Activated CD4-positive, alpha-beta T cell treated with anti-CD3 and anti-CD28 coated beads, Interleukin-2, amount 50 U/mL, for 24 hours (primary cell): ENCODE data around the gene ERICH2.

Experiments
- DNase-seq, 2 donors: peaks; one replicate each; pipeline ENCODE4 v3.0.0-alpha.2; 2020; ENCODE audit warnings: low read depth in 1 of 2, low spot score in 1 of 2

ERICH2 gene

DNA sequence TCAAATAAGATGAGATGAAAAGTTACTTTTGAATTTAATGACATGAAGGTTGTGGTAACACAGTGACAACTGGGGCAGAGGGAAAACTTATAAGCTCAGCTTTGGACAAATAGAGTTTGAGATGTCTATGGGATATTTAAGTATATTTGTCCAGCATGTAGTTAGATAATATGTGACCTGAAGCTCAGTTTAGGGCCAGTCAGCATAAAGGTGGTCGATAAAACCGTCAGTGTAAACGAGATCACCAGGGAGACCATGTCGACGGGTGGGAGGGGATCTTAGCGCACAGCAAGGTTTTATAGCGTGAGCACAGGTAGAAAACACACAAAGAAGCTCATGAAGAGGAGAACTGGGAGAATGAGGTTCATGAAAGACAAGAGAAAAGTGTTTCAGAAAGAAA is 7.4 kb upstream of the ERICH2 start:
- no peak for DNase-seq

DNA sequence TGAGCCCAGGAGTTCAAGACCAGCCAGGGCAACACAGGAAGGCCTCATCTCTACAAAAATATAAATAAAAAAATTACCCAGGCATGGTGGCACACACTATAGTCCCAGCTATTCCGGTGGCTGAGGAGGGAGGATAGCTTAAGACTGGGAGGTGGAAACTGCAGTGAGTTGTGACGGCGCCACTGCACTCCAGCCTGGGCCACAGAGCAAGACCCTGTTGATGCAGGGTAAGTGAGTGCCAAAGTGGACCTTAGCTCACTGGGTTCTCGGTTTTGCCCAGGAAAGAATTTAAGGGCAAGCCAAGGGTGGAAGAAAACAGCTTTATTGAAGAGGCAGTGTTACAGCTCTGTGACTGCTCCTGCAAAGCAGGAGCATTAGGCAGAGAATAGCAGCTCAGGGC is 6.9 kb upstream of the ERICH2 start:
- no peak for DNase-seq

DNA sequence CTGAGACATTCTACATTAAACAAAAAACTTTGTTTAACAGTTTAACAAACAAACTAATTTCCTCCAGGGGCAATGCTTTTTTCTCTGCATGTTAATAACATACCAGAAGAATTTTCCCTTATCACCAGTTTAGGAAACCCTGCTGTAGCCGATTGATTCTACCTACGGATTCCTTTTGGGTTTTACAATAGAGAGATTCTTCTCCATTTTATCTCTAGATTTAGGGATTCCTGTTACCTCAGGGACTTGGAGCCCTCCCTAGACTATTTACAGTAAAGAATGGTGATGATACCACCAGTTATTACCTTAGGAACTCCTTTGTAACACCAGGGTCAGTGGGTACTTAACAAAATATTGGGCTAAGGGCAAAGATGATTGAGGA is 5.3 kb upstream of the ERICH2 start:
- DNase-seq = no peak

DNA sequence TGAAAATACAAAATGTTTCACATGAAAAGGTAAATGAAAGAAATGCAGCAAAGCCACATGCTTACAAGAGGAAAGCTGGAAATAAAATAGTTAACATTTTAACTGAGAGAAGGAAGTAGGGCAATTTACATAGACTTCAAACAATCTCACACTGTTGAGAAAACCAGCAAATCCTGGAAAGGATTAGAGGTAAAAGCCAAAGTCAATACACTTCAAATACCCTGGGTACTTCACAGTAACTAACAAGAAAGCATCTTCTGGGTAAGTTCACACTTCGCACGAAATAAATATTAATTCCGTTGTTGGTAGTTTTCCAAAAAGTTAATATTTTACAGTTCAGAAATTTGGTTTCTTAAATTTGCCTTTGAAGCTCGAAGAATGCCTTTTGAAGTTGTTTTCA is 3.5 kb upstream of the ERICH2 start:
- no peak for DNase-seq

DNA sequence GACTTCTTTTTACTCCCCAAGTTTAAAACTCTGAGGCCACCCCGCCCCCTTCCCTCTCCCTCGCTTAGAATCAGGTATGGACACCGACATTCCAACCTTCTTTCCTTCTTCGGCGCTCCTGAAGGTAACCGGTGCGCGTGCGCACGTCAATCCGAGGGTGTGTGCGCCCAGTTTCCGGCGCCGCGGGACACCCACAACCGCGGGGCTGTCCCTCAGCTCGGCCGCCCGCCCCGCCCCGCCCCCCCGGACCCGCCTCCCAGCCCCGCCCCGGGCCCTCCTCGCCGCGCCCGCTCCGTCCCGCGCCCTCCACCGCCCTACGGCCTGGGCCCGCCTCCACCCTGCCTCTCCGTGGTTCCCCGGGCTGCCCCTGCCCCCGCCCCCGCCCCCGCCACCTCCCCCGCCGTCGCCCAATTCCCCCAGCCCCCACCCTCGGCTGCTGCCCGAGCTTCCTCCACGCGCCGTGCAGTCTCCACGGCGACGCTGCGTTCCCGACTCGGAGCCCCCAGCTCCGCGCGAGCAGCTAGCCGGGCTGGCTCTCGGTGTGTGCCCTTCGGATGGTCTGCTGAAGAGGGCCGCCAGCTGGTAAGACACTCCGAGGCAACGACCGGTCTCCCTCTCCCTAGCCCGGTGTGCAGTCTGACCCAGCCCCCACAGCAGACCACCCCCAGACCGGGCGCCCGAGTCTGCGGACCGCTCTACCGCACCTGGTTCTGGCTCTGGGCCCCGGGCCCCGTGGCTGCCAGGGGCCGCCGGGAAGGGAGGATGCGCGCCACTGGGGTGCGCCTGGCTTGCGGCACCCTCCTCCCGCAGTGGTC is 635 bp downstream of the ERICH2 start:
- peak; percentile 29 to 36 for DNase-seq

DNA sequence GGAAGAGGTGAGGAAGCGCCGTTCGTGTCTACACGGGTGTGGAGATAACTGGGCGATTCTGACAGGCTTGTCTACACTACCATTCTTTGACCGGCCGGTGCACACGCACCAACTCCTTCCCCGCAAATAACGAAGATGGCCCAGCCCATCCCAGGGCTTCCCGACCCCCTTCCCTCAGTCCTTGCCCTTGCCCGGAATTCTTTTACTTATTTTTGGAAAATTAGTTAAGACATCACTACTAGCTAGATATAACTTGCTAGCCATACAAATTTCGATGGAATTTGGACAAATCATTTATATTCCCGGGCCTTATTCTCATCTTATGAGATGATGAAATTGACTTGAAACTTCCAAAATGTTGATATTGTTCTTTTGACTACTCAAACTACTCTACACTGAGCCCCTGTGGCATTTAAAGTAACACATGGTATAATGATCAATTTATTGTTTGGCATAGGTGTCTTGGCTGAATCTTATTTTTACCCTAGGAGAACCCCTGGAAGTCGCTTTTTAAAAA is 1.3 kb downstream of the ERICH2 start:
- no peak for DNase-seq

DNA sequence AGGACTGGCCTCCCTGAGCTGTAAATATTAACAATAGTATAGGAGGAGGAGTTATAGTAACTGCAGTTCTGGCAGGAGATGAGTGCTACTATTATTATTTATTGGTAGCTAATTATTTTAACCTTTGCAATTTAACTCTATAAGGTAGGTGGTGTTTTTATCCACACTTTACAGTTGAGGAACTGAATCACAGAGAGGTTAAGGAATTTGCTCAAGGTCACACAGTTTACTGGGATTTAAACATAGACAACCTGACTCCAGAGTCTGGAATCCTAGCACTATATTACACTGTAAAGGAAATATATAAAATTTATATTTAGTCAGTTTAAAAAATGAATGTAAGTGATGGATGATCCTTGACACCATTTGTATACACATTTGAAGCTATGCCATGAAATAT is 2.1 kb downstream of the ERICH2 start:
- no peak for DNase-seq

DNA sequence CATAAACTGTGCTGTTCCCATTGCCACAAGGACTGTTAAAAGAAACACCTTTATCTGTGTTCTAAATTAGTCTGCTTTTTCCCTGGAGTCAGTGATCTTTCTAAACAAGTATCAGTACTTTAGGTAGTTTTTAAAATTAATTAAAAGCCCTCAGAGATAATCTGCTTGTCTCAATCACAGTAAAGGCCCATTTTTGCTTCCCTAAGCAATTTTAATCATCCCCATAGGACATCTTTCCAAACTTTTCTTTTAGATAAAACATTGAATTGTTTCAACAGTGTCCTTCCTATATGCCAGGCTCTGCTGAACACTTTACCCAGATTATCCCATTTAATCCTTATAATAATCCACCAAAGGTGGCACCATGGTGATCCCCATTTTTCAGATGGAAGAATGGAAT is 3.9 kb downstream of the ERICH2 start:
- no peak for DNase-seq

DNA sequence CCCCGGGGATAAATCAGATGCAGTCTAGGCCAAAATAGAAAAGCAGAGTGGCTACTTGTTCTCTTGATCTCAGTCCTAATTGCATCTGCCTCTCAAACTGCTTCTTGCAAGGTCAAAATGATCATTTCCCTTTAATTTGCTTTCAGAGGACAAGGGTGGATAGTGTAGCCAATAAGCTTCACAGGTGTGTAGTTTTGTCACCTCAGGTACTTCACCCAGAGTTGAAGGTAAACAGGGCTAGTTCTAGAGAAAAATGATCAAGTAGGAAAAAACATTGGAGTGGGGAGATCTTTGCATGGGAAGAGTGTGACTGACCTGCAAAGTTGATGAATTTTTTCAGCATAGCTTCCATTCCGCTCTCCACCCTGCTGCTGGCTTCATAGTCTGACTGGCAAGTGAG is 8.7 kb downstream of the ERICH2 start:
- DNase-seq = no peak

DNA sequence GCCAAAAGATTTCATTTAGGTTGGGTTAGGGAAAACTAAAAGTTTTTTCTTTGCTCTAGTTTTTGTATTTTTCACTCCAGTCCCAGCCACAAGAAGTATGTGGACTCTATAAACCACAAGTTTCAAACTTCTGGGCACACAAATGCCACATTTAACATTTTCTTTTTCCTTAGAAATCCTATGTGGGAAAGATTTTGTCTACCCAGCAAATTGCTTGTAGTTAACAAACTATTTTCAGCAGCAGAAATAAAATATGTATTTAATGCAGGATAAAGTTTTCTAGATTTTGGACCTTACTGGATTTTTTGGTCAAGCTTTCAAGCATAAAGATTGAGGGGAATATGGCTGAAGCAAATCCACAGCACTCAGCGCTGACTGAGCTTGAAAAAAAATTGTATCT is 9.1 kb downstream of the ERICH2 start:
- DNase-seq = no peak

DNA sequence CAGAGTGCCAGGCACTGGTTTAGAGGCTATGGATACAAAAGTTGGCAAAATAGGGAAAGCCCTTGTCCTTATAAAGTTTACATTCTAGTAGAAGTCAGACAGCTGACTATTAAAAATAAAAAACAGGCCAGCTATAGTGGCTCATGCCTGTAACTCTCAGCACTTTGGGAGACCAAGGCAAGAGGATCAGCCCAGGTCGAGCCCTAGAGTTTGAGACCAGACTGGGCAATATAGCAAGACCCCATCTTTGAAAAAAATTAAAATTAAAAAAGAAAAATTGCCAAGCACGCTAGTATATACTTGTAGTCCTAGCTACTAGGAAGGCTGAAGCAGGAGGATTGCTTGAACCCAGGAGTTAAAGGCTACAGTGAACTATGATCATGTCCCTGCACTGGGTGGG is 12.5 kb downstream of the ERICH2 start:
- DNase-seq = no peak

DNA sequence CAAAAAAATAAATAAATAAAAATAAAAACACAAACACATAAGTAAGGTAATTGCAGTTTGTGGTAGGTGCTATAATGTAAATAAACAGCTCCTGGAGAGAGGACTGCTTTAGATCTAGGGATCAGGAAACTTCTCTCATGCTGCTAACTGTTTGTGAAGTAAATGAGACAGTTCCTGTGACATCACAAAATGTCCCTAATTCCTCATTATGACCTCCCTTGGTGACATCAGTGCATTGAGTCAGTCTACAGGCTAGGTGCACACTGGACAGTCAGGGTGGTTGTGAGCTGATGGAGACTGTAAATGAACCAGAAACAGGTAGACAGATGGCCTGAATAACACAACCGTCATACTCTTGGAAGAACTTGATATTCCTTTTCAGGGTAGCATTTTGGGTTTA is 13.4 kb downstream of the ERICH2 start:
- no peak for DNase-seq

DNA sequence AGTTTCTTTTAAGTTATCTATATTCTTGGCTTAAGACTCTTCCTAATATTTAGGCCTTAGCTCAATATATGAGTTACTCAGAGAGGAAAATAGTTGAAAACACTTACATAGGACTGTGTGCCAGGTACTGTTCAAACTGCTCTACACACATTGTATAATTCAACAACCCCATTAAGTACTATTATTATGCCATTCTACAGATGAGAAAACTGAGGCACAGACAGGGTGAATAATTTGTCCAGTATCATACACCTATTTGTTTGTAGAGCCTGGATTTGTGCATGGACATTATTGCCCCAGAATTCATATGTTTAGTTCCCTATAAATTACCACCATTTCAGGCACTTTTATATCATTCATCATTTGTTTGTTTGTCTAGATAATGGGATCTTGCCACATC is 28.8 kb downstream of the ERICH2 start:
- DNase-seq = no peak

DNA sequence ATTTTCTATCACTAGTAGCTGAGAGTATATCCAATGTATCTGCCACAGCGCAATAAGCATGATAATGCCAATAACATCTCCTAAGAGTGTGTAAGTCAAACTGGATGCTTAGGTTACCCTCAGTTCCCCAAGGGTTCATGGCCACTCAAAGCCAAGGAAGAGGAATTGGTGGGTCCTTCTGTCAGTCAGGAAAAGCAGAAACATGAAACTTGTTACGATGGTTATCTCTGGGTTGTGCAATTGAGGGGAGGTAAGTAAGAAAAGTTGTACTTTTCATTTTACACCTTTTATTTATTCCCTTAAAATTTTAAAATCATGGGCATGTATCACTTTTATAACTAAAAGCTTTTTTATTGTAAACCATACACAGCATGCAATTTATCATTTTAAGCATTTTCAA is 36.4 kb downstream of the ERICH2 start:
- no peak for DNase-seq

DNA sequence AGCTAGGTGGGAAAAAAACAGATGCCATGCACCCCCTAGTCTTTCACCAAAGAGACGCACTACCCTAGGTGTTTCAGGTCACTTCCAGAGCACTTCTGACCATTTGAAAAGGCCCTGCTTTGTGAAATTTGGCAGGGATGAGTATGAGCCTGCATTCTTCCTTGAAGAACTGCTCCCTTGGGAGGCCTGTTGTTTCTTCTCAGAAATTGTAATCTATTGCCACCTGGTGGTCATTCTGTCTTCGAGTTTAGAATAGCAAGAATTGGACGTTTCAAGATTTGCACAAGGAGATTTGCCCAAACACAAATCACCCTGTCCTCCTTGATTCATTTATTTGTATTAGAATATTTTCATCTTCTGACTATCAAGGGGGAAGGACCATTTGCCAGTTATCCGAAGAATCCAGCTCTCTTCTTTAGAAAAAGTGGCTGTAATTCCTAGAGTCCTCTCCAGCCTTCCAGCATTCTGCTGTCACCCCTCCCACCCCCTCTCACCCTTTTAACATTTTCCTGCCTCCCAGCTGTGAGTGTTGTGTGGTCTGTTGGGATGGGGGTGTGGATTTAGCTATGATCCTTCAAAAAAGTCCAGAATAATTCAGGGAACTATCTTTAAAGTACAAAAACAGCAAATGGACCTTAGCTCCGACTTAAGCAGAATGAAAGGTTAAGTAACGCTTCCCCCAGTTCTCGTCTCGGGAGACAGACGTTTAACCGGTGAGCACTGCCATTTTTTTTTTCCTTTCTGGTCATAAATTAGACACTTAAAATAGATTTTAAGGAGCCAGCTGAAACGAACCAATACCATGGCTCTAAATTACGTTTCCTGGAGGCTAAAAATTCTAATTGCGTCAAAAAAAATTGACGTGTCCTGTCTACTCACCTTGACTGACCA is 42.8 kb downstream of the ERICH2 start:
- no peak for DNase-seq

DNA sequence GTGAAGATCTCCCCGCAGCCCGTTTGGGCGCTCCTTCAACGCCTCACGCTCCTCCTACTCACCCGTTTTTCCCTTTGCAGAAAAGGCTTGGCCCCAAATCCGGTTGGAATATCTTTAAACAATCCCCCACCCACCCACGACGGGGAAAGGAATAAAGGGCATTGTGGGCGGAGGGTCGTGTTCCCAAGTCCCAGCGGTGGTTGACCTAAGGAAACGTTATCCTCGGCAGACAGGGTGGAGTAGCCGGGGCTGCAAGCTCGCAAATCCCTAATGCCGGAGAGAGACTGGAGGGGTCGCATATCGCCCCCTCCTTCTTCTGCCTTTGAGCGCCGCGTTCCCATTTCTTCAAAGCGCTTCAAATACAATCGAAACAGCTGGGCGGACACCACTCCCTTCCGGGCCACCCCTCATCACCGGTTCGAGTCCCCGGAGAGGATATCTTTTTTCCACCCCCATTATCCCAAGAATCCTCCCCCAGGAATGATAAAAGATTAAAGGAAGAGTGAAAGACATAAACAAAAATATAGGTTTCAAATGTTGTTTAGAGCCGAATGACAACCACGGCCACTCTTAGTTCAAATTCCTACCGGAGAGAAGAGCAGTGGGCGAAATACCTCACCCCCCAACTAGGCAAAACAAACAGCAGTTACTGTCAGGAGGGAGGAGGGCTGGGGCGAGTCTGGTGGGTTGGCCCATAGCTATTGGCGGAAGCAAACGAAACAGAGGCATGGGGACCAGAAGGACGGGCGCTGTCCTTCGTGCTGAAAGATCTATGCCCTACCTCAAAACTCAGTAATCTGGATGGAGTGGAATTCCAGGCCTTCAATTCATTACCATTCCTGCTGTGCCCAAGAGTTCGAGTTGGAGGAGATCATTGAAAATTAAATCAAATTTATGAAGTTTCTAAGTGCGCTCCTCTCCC is 43.7 kb downstream of the ERICH2 start:
- DNase-seq = no peak

DNA sequence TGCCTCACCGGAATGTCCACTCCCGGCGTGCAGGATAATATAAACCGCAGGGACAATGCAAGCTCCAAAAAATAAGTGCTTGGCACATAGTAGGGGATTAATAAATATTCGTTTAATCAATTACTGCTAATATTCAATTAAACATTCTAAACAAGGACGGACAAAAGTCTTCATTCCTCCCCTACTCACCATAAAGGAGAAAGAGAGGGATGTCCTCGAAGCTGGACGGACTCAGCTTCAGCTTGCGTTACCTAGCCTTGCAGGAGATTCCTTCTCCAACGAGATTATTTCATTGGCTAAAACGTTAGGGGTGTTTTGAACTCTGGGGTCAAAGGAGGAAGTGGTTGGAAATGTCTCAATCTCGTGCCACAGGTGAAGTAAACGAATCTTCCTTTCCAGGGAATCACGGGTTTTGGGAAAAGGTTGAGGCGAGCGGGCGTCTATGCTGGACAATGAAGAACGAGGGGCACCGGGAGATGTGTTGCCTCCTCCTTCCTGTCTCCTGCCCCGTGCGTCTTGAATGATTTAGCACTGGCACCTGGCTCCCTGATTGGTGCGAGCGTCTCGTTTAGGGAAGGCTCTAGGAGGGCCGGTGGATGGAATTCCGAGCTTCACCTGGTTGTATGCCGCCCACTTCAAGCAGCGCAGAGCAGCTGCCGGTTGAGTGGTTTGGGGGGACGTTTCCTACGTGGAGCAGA is 44.5 kb downstream of the ERICH2 start:
- DNase-seq = no peak

DNA sequence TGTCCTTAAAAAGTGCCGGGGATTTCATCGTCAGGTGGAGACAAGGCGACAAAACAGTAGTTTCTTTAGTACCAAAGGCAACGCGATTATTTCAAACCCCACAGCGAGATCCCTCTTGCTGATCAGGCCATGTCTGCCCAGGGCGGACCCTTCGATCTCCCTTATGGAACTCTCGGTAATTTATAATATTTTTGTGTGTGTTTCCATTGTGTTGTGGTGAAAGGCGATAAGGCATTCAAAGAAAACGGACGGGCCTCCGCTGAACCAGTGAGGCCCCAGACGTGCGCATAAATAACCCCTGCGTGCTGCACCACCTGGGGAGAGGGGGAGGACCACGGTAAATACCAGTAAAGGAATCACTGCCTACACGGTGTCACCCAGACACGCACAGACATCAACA is 45.1 kb downstream of the ERICH2 start:
- no peak for DNase-seq

DNA sequence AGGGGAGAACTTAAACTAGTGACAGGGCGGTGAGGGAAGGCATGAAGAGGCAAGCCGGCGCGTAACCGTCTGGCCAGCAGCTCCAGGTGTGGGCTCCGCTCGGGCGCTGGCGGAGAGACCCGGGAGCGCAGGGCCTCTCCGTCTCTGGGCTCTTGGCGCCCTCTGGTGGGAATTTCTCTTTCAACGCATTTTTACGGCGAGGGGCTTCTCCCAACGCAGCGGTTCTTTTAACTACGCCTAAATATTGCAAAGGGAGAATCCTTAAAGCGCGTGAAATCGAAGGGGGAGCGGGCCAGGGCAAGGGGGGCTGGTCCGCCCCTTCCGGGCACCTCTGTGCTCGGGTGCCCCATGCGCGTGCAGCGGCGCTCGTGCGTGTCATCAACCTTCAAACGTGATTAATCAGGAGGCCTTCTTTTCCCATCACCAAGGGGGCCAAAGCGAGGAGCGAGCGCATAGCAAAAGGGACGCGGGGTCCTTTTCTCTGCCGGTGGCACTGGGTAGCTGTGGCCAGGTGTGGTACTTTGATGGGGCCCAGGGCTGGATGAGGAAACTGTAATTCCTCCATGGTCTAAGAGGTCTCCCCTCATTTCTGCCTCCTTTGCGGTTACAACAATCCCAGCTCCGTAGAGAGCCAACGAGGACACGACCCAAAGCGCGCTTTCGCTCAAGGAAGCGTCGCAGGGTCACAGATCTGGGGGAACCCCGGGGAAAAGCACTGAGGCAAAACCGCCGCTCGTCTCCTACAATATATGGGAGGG is 45.7 kb downstream of the ERICH2 start:
- DNase-seq = peak in 1 of 2 donors; percentile 62
